Ureter (tissue), 1 donor: Measurements from ENCODE around the gene MXD4. TPM values are rescaled to one million over a fixed set of nuclear protein-coding genes. Genes with fewer than 3 reads are reported as not detected.

ENCODE experiments used
- DNase-seq: peaks from one replicate; pipeline ENCODE4 v3.0.0-alpha.2; 2020; ENCODE audit warnings: low spot score
- total RNA-seq: library from RNA; stranded (reverse); gene quantifications from one replicate; pipeline ENCODE4 v1.2.4, GENCODE V29; 2023
- donor health status: DM: yes; HTN: yes; CAD: no.

MXD4 gene
- total RNA-seq, 1 donor from 2014 or later, result 34.5 TPM

GRCh38 chr4:2291705-2292645 lies 30.1 kb upstream of the MXD4 start:
- DNase-seq, result no peak

GRCh38 chr4:2290974-2291704 lies 29.2 kb upstream of the MXD4 start:
- DNase-seq, result peak; percentile 47

- DNase-seq, result no peak
Measured at GRCh38 chr4:2290488-2290887, 28.6 kb upstream of the MXD4 start.

GRCh38 chr4:2289955-2290333 lies 28.0 kb upstream of the MXD4 start:
- DNase-seq, result no peak

- DNase-seq, result no peak
Measured at GRCh38 chr4:2289311-2289954, 27.5 kb upstream of the MXD4 start.

GRCh38 chr4:2288051-2288541 lies 26.2 kb upstream of the MXD4 start:
- DNase-seq, result no peak

GRCh38 chr4:2287594-2287915 lies 25.6 kb upstream of the MXD4 start:
- no peak for DNase-seq

GRCh38 chr4:2286904-2287593 lies 25.1 kb upstream of the MXD4 start:
- DNase-seq, result no peak

GRCh38 chr4:2285613-2286381 lies 23.9 kb upstream of the MXD4 start:
- DNase-seq, result no peak

GRCh38 chr4:2284934-2285612 lies 23.2 kb upstream of the MXD4 start:
- DNase-seq, result no peak

GRCh38 chr4:2284161-2284933 lies 22.4 kb upstream of the MXD4 start:
- DNase-seq, result no peak

GRCh38 chr4:2283199-2283711 lies 21.3 kb upstream of the MXD4 start:
- DNase-seq, result no peak

GRCh38 chr4:2281575-2282343 lies 19.9 kb upstream of the MXD4 start:
- DNase-seq, result no peak

- no peak for DNase-seq
Measured at GRCh38 chr4:2280531-2281300, 18.8 kb upstream of the MXD4 start.

- no peak for DNase-seq
Measured at GRCh38 chr4:2277956-2278355, 16.0 kb upstream of the MXD4 start.

- DNase-seq, result no peak
Measured at GRCh38 chr4:2276581-2277325, 14.8 kb upstream of the MXD4 start.
